ENCODE measurements around the gene RPP25L.

Gene RPP25L

DNA sequence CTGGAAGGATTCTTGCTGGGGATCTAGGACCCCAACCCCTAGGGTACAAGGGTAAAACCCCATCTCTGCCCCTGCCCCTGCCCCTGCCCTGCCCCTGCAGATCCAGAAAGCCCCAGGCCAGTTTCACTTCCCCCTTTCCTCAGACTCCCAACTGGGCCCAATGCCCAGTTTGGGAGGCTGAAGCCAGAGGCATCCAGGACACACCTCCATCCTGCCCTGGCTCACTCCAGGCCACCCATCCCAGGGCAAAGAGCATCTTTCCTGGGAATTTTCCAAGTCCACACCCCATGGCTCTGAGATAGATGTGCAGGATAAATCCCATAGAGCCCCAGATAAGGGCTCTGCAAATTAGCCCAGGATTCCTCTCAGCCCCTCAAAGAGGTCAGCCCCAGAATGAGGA lies 39.8 kb downstream of the RPP25L start:
- no peak overlapping the region for H3K4me3 ChIP-seq (ENCODE audit: low read depth, low read length)
- DNase-seq (ENCODE audit: low read depth): no peak
- TF ChIP-seq, protein P1, sequence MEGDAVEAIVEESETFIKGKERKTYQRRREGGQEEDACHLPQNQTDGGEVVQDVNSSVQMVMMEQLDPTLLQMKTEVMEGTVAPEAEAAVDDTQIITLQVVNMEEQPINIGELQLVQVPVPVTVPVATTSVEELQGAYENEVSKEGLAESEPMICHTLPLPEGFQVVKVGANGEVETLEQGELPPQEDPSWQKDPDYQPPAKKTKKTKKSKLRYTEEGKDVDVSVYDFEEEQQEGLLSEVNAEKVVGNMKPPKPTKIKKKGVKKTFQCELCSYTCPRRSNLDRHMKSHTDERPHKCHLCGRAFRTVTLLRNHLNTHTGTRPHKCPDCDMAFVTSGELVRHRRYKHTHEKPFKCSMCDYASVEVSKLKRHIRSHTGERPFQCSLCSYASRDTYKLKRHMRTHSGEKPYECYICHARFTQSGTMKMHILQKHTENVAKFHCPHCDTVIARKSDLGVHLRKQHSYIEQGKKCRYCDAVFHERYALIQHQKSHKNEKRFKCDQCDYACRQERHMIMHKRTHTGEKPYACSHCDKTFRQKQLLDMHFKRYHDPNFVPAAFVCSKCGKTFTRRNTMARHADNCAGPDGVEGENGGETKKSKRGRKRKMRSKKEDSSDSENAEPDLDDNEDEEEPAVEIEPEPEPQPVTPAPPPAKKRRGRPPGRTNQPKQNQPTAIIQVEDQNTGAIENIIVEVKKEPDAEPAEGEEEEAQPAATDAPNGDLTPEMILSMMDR (conservative IDR thresholded peaks at IDR 0.05; ENCODE audit: low read depth, low read length): no peak

DNA sequence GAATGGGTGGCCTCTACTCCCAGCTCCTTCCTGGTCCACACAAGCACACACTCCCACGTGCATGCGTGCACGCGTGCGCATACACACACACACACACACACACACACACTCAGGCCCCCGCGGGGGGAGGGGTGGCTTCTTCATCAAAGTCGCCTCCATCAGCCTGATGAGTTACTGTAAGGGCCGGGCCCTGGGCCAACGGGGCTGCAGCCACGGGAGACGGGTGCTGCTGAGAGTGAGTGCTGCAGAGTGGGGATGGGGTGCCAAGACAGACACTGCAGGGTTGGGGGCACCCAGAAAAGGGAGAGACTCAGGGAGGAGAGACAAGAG lies 40.5 kb downstream of the RPP25L start:
- TF ChIP-seq, protein P1 (conservative IDR thresholded peaks at IDR 0.05; ENCODE audit: low read depth, low read length): no peak
- H3K4me3 ChIP-seq (ENCODE audit: low read depth, low read length): no peak overlapping the region
- no peak for DNase-seq (ENCODE audit: low read depth)

DNA sequence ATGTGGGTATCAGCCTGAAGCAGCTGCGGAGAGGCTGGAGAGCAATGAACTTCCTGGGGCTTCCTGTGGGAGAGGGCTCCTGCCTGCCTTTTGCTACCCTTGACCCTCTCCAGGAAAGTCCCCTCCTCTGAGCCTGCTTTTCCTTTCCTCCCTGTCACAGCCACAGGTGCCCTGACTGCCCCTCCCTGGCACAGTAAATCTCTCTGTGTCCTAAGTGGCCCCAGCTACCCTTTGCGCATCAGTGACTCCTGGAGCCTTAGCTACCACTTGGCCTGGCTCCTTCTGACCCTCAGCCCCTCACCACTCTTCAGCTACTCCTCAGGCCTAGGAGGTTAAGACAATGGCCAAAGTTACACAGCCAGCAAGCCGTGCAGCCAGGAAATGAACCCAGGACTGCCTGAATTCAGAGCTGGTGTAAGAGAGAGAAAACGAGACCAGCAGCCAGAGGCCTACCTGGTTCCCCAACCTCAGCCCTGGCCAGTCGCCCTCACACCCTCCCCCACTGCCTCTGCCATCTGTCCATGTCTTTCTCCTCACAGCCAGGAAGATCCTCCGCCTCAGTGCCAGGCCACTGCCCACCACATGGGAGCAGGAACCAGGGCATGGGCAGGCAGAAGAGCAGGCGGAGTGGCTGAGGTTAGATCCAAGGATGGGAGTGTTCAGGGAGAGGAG lies 41.0 kb downstream of the RPP25L start:
- TF ChIP-seq, protein P1 (conservative IDR thresholded peaks at IDR 0.05; ENCODE audit: low read depth, low read length): no peak
- no peak for DNase-seq (ENCODE audit: low read depth)

DNA sequence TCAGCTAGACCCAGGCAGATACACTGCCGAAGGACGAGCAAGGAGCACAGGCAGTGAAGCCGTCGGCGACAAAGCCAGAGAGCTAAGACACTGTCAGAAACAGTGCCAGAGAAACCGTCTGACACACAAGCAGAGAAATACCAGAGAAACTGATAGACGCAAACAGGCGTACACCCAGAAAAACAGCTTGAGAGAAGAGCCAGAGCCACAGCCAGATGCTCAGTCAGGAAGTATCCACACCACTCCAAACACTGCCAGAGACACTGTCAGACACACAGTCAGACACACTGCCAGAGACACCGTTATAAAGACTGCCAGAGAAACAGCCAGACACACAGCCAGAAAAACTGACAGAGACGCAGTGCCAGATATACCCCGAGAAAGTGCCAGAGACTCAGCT lies 41.5 kb downstream of the RPP25L start:
- no peak for DNase-seq (ENCODE audit: low read depth)
- TF ChIP-seq, protein P1 (conservative IDR thresholded peaks at IDR 0.05; ENCODE audit: low read depth, low read length): no peak
- no peak overlapping the region for H3K4me3 ChIP-seq (ENCODE audit: low read depth, low read length)

More for the DNA sequence above, 41.0 kb downstream of the RPP25L start:
- H3K4me3 ChIP-seq (ENCODE audit: low read depth, low read length): no peak overlapping the region

DNA sequence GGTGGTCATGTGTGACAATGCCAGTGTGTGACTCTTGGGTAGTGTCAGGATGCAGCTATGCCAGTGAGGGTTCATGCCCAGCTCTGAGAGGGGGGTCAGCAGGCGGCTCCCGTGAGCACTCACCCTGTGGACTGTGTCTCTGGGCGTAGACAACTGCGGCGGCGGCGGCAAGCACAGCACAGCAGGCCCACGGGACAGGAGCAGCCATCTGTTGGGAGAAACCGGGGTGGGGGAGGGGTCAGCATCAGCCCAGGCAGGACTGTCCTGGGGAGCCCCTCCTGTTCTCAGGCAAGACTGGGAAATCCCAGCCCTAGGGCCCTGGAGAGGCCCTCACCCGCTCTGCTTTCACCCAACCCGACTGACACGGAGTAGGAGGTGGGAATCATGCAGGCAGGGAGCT lies 43.1 kb downstream of the RPP25L start:
- TF ChIP-seq, protein P1 (conservative IDR thresholded peaks at IDR 0.05; ENCODE audit: low read depth, low read length): no peak
- DNase-seq (ENCODE audit: low read depth): no peak
- no peak overlapping the region for H3K4me3 ChIP-seq (ENCODE audit: low read depth, low read length)

DNA sequence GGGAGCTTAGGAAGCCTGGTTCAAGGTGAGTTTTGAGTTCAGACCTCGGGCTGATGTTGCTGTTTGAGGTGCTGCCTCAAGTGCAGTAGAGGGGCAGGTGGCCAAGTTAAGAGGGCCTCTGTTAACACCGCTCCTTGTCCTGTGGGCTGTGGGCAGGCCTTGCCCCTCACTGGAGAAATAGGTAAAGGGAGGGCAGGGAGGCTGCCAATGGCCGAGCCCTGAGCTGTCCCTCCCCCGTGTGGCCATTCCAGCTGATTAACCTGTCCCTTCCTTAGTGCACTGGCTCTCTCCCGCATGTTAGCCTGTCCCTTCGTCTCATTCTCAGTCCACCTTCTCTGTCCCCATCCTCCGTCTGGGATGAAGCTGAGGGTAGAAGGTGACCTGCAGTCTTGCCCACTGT lies 43.8 kb downstream of the RPP25L start:
- TF ChIP-seq, protein P1 (conservative IDR thresholded peaks at IDR 0.05; ENCODE audit: low read depth, low read length): no peak

DNA sequence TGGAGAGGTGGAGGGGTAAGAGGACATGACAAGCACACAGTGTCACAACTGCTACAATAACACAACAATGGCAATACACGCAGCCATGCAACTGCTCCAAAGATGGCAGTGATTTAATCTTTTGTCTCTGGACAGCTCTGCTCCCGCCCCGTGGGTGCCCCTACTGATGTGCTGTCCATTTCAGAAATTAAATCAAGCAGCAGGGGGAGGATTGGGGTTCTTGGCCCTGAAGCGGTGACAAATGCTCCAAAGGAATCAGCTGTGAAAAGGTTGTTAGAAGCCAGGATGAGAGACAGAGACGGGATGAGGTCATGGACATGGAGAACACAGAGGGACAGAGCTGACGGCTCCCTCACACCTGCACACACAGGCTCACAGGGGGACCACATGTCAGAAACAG lies 44.9 kb downstream of the RPP25L start:
- no peak overlapping the region for H3K4me3 ChIP-seq (ENCODE audit: low read depth, low read length)
- no peak for DNase-seq (ENCODE audit: low read depth)
- TF ChIP-seq, protein P1 (conservative IDR thresholded peaks at IDR 0.05; ENCODE audit: low read depth, low read length): no peak

More for the DNA sequence above, 43.8 kb downstream of the RPP25L start:
- H3K4me3 ChIP-seq (ENCODE audit: low read depth, low read length): no peak overlapping the region
- no peak for DNase-seq (ENCODE audit: low read depth)

All from choroid plexus epithelial cell (primary cell).